ENCODE results near the gene XRCC5. TPM values are rescaled to one million over a fixed set of nuclear protein-coding genes. Genes with fewer than 3 reads are reported as not detected.

XRCC5 gene
- total RNA-seq, 4 donors from 2014 or later = 112 to 153 (median 143) TPM

DNA sequence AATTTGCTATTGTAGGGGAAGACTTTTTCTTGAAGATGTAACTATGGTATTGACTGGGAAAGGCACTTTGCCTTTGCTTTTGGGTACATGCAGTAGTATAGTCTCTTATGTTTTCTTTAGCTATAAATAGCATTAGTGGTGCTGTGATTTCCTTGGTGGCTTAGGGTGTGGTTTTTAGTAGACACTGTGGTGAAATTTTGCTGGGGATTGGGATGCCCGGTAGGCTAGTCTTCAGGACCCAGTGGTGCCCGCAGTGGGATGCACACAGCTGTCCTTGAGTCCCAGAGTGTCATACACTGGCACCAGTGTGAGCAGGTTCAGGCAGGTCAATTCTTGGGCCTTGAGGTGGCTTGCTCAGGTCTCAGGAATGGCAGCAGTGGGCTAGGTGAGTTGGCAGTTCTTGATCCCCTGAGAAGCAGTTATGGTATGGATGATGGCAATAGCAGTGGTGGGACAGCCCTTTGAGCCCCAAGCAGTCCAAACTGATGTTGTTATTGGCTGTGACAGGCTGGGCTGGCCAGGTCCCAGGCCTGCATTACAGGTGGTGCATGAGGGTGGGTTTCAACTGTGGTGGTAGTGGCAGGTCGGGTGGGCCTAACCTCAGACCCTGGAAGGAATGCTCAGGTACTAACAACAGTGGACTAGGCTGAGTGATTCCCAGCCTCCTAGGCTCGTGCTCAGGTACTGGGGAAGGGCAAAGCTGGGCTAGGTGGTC is 124.3 kb downstream of the XRCC5 start:
- DNase-seq (ENCODE audit: low spot score) = no peak
- ATAC-seq (ENCODE audit: low FRiP score) = no peak
- TF ChIP-seq, protein P1, sequence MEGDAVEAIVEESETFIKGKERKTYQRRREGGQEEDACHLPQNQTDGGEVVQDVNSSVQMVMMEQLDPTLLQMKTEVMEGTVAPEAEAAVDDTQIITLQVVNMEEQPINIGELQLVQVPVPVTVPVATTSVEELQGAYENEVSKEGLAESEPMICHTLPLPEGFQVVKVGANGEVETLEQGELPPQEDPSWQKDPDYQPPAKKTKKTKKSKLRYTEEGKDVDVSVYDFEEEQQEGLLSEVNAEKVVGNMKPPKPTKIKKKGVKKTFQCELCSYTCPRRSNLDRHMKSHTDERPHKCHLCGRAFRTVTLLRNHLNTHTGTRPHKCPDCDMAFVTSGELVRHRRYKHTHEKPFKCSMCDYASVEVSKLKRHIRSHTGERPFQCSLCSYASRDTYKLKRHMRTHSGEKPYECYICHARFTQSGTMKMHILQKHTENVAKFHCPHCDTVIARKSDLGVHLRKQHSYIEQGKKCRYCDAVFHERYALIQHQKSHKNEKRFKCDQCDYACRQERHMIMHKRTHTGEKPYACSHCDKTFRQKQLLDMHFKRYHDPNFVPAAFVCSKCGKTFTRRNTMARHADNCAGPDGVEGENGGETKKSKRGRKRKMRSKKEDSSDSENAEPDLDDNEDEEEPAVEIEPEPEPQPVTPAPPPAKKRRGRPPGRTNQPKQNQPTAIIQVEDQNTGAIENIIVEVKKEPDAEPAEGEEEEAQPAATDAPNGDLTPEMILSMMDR (IDR thresholded peaks at IDR 0.05) = no peak

DNA sequence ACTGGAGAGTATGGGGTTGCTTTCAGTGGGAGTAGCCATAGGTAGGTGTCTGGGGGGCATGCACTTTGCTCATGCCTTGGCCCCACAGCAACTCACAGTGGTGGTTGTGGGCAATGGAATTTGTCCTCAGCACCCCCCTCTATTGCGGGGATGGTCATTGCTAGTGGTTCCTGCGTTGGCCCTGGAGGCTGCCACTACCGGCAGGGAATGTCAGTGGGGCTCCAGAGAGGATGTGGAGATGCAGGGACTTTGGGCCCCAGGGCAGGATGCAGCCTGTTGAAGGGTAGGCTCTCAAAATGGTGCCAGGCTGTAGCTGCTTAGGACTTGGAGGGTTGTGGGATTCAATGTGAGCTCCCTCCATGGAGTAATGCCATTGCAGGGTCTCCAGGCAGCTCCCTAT is 125.0 kb downstream of the XRCC5 start:
- no peak for ATAC-seq (ENCODE audit: low FRiP score)
- TF ChIP-seq, protein P1 (IDR thresholded peaks at IDR 0.05) = no peak
- DNase-seq (ENCODE audit: low spot score) = no peak

DNA sequence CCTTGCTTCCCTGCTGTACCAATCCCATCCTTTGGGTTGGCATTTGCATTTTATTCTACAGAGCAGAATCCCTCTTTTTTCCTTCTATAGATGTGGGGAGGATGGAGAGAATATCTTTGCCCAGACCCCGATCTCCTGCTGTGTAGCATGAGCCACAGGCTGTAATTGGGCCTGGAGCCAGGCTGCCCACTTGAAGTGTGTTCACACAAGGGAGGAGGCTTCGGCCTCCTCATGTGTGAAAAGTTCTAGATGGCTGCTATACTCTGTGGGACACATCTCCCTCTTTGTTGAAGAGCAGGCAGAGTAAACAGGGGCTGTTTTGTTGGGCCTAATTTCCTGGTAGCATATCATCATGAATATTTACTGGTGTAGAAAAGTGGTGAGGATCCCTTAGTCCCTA is 126.3 kb downstream of the XRCC5 start:
- DNase-seq (ENCODE audit: low spot score) (no peak), ATAC-seq (ENCODE audit: low FRiP score) (no peak)
- TF ChIP-seq, protein P1 (IDR thresholded peaks at IDR 0.05) = no peak

DNA sequence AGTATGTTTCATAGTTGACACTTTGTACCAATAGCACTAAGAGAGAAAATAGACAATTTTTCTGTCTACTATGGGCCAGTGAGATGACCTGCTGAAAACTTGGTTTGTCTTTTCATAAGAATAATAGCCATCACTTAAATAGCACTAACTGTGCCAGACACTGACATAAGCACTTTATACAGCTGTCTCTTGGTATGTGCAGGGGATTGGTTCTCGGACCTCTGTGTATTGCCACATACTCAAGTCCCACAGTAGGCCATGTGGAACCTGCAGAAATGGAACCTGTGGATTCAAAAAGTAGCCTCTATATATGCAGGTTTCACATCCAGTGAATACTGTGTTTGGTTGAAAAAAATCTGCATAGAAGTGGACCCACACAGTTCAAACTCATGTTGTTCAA is 126.7 kb downstream of the XRCC5 start:
- no peak for ATAC-seq (ENCODE audit: low FRiP score)
- TF ChIP-seq, protein P1 (IDR thresholded peaks at IDR 0.05) = no peak
- DNase-seq (ENCODE audit: low spot score) = no peak

DNA sequence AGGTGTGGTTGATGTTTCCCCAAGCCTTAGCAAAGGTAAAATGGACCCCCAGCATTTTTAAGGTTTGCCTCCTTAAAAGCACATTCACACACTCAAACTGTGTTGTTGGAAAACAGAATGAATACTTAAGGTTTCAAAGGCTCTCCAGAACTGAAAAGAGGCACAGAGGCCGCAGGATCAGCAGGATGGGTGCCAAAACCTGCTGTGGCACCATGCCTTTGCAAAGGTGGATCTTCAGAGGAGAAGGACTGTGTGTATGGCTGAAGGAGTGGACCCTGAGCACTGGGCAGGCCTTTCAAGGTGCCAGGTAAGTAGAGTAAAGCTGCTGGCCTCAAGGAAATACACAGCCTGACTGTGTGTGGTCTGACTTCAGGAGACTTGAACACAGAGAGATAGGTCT is 127.3 kb downstream of the XRCC5 start:
- DNase-seq (ENCODE audit: low spot score) (no peak), ATAC-seq (ENCODE audit: low FRiP score) (no peak)
- TF ChIP-seq, protein P1 (IDR thresholded peaks at IDR 0.05) = no peak

DNA sequence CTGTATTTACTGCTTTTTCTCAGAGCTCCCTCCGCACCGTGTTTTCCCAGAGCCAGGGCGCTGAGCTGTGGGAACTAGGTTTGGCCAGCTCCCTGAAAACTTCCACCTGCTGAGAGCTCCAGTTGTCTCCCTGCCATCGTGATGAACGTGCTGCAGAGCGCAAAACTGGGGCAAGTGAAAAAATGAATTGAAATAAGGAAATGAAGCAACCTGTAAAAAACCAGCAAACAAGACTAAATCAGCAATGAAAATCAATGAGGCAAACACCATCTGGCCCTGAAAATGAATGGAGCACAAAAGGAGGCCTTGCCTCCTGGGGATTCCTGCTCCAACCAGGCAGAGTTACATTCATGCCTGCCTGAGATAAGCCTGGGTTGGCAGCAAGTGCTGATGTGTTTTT is 133.2 kb downstream of the XRCC5 start:
- DNase-seq (ENCODE audit: low spot score) = no peak
- TF ChIP-seq, protein P1 (IDR thresholded peaks at IDR 0.05) = no peak
- no peak for ATAC-seq (ENCODE audit: low FRiP score)

DNA sequence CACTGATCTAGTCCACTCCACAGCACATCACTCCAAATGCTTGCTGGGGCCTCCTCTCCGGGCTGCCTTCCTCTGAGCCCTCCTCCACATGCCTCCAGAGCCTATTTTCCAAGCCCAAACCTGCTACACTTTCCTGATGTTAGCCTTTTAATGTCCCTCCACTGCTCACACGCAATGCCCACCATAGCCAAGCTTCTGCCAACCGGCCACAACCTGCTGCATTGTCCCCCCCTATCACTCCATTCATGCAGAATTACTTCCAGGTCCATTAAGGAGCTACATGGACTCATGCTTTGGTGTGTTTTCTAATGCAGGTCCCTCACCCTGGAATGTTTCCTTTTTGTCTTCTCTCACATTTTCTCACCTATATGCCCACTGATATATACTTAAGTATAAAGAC is 133.9 kb downstream of the XRCC5 start:
- TF ChIP-seq, protein P1 (IDR thresholded peaks at IDR 0.05) = no peak
- DNase-seq (ENCODE audit: low spot score) = no peak

More for the DNA sequence above, 133.9 kb downstream of the XRCC5 start:
- no peak for ATAC-seq (ENCODE audit: low FRiP score)
